ENCODE data around the gene GNAI1. TPM values are rescaled to one million over a fixed set of nuclear protein-coding genes. Genes with fewer than 3 reads are reported as not detected.

GNAI1 gene
- total RNA-seq, 1 donor from 2014 or later, result 61.1 TPM

- no peak overlapping the region for H3K4me3 Mint-ChIP-seq
- no peak overlapping the region for H3K27ac Mint-ChIP-seq
- no peak for TF ChIP-seq CTCF (IDR thresholded peaks at IDR 0.05; ENCODE audit: unreplicated experiment)
- no peak for DNase-seq (ENCODE audit: low spot score in 2 of 2, unreplicated experiment in 2 of 2)
- H3K4me1 Mint-ChIP-seq, result peaks cover 6% of the 10 kb centered on the region
- H3K36me3 Mint-ChIP-seq, result no peaks in the 10 kb centered on the region
- no peaks in the 10 kb centered on the region for H3K9me3 Mint-ChIP-seq
- no peaks in the 10 kb centered on the region for H3K27me3 Mint-ChIP-seq (ENCODE audit: low read depth)
These were observed 108.8 kb downstream of the GNAI1 start for GRCh38 chr7:80243425-80243824.

DNA sequence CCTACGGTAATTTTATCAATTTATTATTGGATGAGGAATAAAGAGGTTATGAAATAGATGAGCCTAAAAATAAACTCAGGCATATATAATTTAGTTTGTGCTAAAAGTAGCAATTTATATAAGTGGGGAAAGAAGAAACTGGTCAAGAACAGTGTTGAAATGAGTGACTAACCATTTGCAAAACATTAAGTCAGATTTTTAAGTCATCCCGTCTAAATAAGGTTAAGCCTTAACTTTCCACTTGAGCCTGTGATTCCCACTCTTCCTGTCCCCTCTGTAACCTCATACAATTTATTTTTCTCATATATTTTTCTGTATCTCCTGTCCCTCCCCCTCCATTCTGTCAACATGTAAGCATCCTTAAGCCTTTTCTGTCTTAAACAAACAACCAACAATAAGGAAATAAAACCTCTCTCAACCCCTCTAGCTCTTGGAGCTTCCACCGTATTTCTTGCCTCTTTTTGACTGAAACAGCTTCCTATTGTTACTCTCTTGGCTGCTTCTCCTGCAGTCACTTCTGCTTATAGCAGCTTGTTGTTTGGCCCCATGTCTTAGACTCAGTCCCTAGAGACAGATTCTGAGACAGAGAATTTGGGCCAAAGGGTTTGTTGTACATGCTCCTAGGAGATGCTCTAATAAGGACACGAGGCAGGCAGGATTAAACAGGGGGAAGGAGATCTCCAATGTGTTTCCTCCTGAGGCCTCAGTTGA is 109.7 kb downstream of the GNAI1 start:
- Mint-ChIP-seq H3K27me3 (ENCODE audit: low read depth) (no peaks in the 10 kb centered on the region), H3K27ac (peak overlapping the region; percentile 7), H3K9me3 (no peaks in the 10 kb centered on the region), H3K4me3 (no peak overlapping the region), H3K4me1 (peaks cover 6% of the 10 kb centered on the region), H3K36me3 (no peaks in the 10 kb centered on the region)
- no peak for TF ChIP-seq CTCF (IDR thresholded peaks at IDR 0.05; ENCODE audit: unreplicated experiment)
- DNase-seq (ENCODE audit: low spot score in 2 of 2, unreplicated experiment in 2 of 2), result no peak

- no peaks in the 10 kb centered on the region for H3K27me3 Mint-ChIP-seq (ENCODE audit: low read depth)
- no peaks in the 10 kb centered on the region for H3K9me3 Mint-ChIP-seq
- H3K36me3 Mint-ChIP-seq, result no peaks in the 10 kb centered on the region
- H3K27ac Mint-ChIP-seq, result no peak overlapping the region
- no peak overlapping the region for H3K4me3 Mint-ChIP-seq
- no peak for TF ChIP-seq CTCF (IDR thresholded peaks at IDR 0.05; ENCODE audit: unreplicated experiment)
- no peak for DNase-seq (ENCODE audit: low spot score in 2 of 2, unreplicated experiment in 2 of 2)
- H3K4me1 Mint-ChIP-seq, result peaks cover 6% of the 10 kb centered on the region
These were observed 112.5 kb downstream of the GNAI1 start for GRCh38 chr7:80247144-80247543.

DNA sequence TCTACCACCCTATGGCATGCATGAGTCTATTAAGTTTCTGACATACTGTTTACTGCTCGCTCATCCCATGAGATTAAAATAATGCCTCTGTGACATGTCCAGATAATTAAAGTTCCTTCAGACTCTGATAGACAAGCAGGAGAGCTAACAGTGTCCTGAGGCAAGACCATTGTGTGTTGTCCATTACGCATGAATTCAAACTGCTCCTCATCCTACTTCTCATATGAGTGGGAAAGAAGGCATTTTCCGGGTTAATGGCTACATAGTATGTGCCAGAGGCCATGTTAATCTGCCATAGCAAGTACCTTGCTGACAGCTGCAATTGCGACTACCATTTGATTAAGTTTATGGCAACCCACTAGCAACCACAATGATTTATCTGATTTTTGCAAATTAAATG is 113.3 kb downstream of the GNAI1 start:
- TF ChIP-seq CTCF (IDR thresholded peaks at IDR 0.05; ENCODE audit: unreplicated experiment), result no peak
- no peaks in the 10 kb centered on the region for H3K27me3 Mint-ChIP-seq (ENCODE audit: low read depth)
- DNase-seq (ENCODE audit: low spot score in 2 of 2, unreplicated experiment in 2 of 2), result no peak
- no peaks in the 10 kb centered on the region for H3K36me3 Mint-ChIP-seq
- H3K4me3 Mint-ChIP-seq, result no peak overlapping the region
- H3K9me3 Mint-ChIP-seq, result no peaks in the 10 kb centered on the region
- peaks cover 8% of the 10 kb centered on the region for H3K4me1 Mint-ChIP-seq
- H3K27ac Mint-ChIP-seq, result no peak overlapping the region

DNA sequence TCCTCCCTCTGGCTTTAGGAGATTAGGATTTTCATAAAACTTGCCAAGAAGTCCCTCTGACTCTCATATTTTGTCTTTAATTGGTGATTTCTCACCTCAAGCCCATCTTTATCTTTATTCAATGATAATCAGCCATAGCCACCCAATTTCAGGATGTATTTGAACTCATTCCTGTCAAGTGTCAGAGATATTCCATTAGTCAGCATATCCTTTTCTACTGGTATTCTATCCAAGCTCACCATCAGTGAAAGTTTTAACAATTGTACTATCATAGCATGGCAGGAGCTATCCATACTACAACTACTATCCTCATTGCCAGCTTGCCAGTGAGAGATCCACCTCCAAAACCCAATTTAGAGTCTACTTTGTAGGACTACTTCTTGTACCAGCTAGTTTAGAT is 114.6 kb downstream of the GNAI1 start:
- no peak overlapping the region for H3K27ac Mint-ChIP-seq
- DNase-seq (ENCODE audit: low spot score in 2 of 2, unreplicated experiment in 2 of 2), result no peak
- no peaks in the 10 kb centered on the region for H3K36me3 Mint-ChIP-seq
- no peak overlapping the region for H3K4me3 Mint-ChIP-seq
- H3K9me3 Mint-ChIP-seq, result no peaks in the 10 kb centered on the region
- no peaks in the 10 kb centered on the region for H3K27me3 Mint-ChIP-seq (ENCODE audit: low read depth)
- no peak for TF ChIP-seq CTCF (IDR thresholded peaks at IDR 0.05; ENCODE audit: unreplicated experiment)
- peaks cover 11% of the 10 kb centered on the region for H3K4me1 Mint-ChIP-seq

All from mesothelial cell of epicardium (in vitro differentiated cells).